Cardiac muscle cell (in vitro differentiated cells and primary cell): Measurements from ENCODE around the gene SLC1A2. TPM values are rescaled to one million over a fixed set of nuclear protein-coding genes. Genes with fewer than 3 reads are reported as not detected.

ENCODE experiments used
- DNase-seq, 2 donors: peaks; one replicate each; pipeline versions ENCODE4 v3.0.0 to v3.0.0-alpha.2; 2010 to 2017; ENCODE audit warnings: low read depth in 1 of 2, low spot score in 1 of 2
- H3K27ac ChIP-seq: fragments of 200-600 bp; sonication (generic); 2 replicates; pipeline ENCODE4 v1.5.1; 2016
- H3K27me3 ChIP-seq: fragments of 200-600 bp; sonication (generic); 2 replicates; pipeline ENCODE4 v1.6.0; 2016; ENCODE audit warnings: control low read depth
- H3K36me3 ChIP-seq: fragments of 200-600 bp; sonication (generic); 2 replicates; pipeline ENCODE4 v1.5.1; 2016; ENCODE audit warnings: control low read depth
- H3K4me1 ChIP-seq: fragments of 200-600 bp; sonication (generic); 2 replicates; pipeline ENCODE4 v1.8.1; 2017; ENCODE audit warnings: low read depth, mild to moderate bottlenecking, mixed run types
- H3K4me3 ChIP-seq: fragments of 200-600 bp; sonication (generic); 2 replicates; pipeline ENCODE4 v1.5.1; 2016; ENCODE audit warnings: mild to moderate bottlenecking
- H3K9me3 ChIP-seq: fragments of 200-600 bp; sonication (generic); 2 replicates; pipeline ENCODE4 v1.5.1; 2017; ENCODE audit warnings: low read depth, mild to moderate bottlenecking, control low read depth
- polyA plus RNA-seq: library from polyadenylated mRNA; unstranded; fragments of >200 nt; fragmentation: Nextera tagmentation; extraction: Ambion mirVana; gene quantifications from 2 replicates; pipeline ENCODE4 v1.2.1, GENCODE V29; 2016
- total RNA-seq: library from RNA; depleted of rRNA; stranded (reverse); fragments of >200 nt; gene quantifications from 2 replicates; pipeline ENCODE4 v1.2.3, GENCODE V29; 2016
- TF ChIP-seq, protein P1 (sequence below): IDR thresholded peaks from 2 replicates; pipeline ENCODE4 v1.5.1; 2012; ENCODE audit warnings: low read depth, mild to moderate bottlenecking, low read length

SLC1A2 gene
- total and polyA plus RNA-seq, 2 experiments from 2014 or later = 0.76 to 1.3 TPM

DNA sequence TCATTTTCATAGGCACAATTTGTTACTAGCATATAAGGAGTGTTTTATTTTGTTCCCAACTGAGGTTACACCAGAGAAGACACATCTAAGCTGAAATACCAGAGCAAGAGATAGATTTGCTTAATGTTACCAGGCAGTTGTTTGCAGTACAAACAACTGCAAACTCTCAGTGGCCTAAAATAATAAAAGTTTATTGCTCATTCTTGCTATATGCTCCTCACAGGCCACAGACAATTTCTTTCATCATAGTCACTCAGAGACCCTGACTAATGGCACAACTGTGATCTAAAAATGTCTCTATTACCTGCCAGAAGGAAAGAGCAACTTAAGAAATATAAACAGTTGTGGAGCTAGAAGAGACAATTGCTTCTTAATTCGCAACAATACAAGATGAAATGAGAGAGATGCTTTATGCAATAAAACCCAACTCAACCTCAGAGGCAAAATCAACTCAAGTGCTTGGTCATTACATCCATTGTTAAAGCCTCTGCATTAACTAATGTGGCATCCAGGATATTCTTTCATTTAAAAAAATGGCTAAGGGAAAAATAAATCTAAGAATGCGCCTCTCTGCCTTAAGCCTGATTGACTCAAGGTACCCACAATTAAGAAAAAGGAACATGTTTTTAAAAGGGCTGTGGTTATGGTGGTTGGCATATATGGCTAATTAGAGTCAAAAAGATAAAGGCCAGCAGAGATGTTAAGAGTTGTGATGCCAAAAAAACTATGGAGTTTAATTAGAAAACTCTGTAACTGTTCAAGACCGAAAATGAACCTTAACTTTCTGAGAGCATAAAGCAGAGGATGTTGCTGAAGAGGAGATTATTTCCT lies 176.7 kb downstream of the SLC1A2 start:
- no peaks in the 10 kb centered on the region for H3K36me3 ChIP-seq
- TF ChIP-seq, protein P1, sequence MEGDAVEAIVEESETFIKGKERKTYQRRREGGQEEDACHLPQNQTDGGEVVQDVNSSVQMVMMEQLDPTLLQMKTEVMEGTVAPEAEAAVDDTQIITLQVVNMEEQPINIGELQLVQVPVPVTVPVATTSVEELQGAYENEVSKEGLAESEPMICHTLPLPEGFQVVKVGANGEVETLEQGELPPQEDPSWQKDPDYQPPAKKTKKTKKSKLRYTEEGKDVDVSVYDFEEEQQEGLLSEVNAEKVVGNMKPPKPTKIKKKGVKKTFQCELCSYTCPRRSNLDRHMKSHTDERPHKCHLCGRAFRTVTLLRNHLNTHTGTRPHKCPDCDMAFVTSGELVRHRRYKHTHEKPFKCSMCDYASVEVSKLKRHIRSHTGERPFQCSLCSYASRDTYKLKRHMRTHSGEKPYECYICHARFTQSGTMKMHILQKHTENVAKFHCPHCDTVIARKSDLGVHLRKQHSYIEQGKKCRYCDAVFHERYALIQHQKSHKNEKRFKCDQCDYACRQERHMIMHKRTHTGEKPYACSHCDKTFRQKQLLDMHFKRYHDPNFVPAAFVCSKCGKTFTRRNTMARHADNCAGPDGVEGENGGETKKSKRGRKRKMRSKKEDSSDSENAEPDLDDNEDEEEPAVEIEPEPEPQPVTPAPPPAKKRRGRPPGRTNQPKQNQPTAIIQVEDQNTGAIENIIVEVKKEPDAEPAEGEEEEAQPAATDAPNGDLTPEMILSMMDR = no peak
- no peak overlapping the region for H3K27ac ChIP-seq
- H3K27me3 ChIP-seq = no peaks in the 10 kb centered on the region
- DNase-seq = no peak
- H3K4me1 ChIP-seq = peaks cover 19% of the 10 kb centered on the region
- no peaks in the 10 kb centered on the region for H3K9me3 ChIP-seq
- H3K4me3 ChIP-seq = no peak overlapping the region

DNA sequence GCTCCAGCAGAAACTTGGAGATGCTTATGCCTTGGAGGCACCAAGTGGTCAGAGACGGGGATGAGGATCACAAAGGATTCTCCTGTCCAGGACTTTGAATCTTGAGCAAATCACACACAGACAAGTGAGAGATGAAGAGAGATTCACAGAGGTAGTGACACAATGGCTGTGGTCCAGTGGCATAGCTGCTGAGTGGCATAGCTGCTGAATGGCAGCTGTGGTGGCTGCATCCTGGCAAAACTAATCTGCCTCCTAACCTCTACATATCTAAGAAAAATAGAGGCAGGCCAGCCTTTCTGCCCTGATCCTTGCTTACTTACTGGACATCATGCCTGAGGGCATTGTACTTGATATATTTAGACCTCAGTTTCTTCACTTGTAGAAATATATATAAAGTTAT lies 177.8 kb downstream of the SLC1A2 start:
- no peak overlapping the region for H3K27ac ChIP-seq
- H3K27me3 ChIP-seq = no peaks in the 10 kb centered on the region
- peaks cover 18% of the 10 kb centered on the region for H3K4me1 ChIP-seq
- H3K4me3 ChIP-seq = no peak overlapping the region
- TF ChIP-seq, protein P1 = no peak
- H3K36me3 ChIP-seq = no peaks in the 10 kb centered on the region
- DNase-seq = no peak
- H3K9me3 ChIP-seq = no peaks in the 10 kb centered on the region

DNA sequence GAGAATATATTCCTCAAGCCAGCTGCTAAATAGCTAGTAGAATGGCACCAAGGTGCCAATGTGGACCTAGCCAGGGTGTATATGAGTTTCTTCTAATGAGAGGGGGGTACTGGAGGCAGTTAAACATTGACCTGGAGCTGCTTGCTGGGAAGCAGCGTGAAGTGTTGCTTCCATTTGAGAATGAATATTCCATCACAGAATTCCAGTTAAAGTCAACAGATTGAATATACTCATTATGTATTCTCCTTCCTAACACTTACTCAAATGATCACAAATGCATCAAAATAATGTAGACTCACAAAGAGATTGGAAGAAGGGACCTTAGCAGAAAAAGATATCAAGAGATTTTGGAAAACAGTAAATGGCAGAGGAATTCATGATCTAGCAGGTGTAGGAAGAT lies 178.3 kb downstream of the SLC1A2 start:
- DNase-seq = no peak
- no peaks in the 10 kb centered on the region for H3K36me3 ChIP-seq
- peaks cover 13% of the 10 kb centered on the region for H3K4me1 ChIP-seq
- no peaks in the 10 kb centered on the region for H3K9me3 ChIP-seq
- TF ChIP-seq, protein P1 = no peak
- no peaks in the 10 kb centered on the region for H3K27me3 ChIP-seq
- H3K27ac ChIP-seq = no peak overlapping the region
- H3K4me3 ChIP-seq = no peak overlapping the region

DNA sequence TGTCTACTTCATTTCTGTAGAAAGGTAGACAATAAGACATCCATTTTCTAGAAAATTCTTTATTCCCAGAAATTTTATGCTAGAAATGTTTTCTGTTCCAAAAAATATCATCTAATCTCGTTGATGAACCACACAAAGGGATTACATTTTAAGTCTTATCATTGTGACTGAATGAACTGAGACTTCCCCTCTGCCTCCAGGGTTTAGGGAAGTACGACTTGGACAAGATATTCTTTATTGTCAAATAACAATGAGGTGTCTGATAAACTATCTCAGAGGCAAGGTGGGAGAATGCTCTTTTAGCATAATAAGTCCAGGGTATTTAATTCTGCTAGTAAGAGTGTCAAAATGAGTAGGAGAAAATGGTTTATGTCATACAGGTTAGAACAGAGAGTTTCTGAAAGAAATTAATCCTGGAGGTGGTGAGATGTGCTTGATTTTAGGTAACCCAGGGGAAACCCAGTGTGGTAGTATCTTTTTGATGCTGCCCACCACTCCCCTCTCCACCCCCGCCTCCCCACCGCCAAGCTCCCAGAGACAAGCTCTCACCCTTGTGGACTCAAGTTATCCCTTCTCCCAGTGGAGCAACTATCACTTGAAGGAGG lies 179.8 kb downstream of the SLC1A2 start:
- Histone ChIP-seq H3K9me3 (no peaks in the 10 kb centered on the region), H3K4me3 (no peak overlapping the region), H3K36me3 (no peaks in the 10 kb centered on the region), H3K27ac (no peak overlapping the region), H3K4me1 (peaks cover 13% of the 10 kb centered on the region), H3K27me3 (no peaks in the 10 kb centered on the region)
- no peak for DNase-seq
- TF ChIP-seq, protein P1 = no peak

DNA sequence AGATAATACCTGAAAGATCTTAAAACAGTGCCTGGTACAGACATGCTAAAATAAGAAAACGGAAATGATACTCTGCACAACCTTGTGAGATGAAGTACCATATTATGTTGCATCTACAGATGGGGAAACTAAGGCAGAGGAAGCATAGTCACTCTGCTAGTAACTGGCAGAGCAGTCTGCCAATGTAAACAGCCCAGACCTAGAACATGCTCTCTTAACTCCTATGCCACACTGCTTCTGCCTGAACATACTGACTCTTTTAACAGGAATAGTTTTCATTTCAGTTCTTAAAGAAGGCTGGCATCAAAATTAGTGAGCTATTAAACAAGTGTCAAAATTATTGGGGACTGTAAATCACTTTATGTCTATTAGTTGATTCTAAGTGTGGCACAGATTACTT lies 180.5 kb downstream of the SLC1A2 start:
- Histone ChIP-seq H3K4me1 (peaks cover 13% of the 10 kb centered on the region), H3K9me3 (no peaks in the 10 kb centered on the region), H3K36me3 (no peaks in the 10 kb centered on the region), H3K4me3 (no peak overlapping the region), H3K27me3 (no peaks in the 10 kb centered on the region), H3K27ac (no peak overlapping the region)
- no peak for DNase-seq
- TF ChIP-seq, protein P1 = no peak
